Hepatocyte (in vitro differentiated cells): ENCODE measurements around the gene ITGB7.

Source experiments
- CTCF ChIP-seq: fragments of 200-600 bp; sonication (generic); IDR thresholded peaks from 2 replicates; pipeline ENCODE4 v1.5.1; 2016; ENCODE audit warnings: antibody characterized with exemption, mild to moderate bottlenecking; ENCODE audit not compliant: poor library complexity
- EZH2phosphoT487 ChIP-seq: fragments of 200-600 bp; sonication (generic); IDR thresholded peaks from one replicate; pipeline ENCODE4 v1.6.1; 2018; ENCODE audit warnings: antibody characterized with exemption, mild to moderate bottlenecking, low read depth, moderate library complexity; ENCODE audit not compliant: unreplicated experiment, severe bottlenecking

GRCh38 chr12:53170876-53171724 lies 36.0 kb downstream of the ITGB7 start:
- TF ChIP-seq CTCF (no peak), EZH2phosphoT487 (no peak)
